ENCODE measurements around the gene ACSS2.

ACSS2 gene

GRCh38 chr20:34915749-34916455 is 39.5 kb downstream of the ACSS2 start:
- no peak for DNase-seq

GRCh38 chr20:34916774-34917354 is 40.5 kb downstream of the ACSS2 start:
- no peak for DNase-seq

- DNase-seq = no peak
These were observed 43.6 kb downstream of the ACSS2 start for GRCh38 chr20:34920055-34920454.

GRCh38 chr20:34921436-34921835 is 45.0 kb downstream of the ACSS2 start:
- DNase-seq = no peak

GRCh38 chr20:34922654-34923381 is 46.4 kb downstream of the ACSS2 start:
- no peak for DNase-seq

- no peak for DNase-seq
These were observed 47.0 kb downstream of the ACSS2 start for GRCh38 chr20:34923414-34923813.

GRCh38 chr20:34925341-34925740 is 48.9 kb downstream of the ACSS2 start:
- DNase-seq = no peak

- DNase-seq = no peak
These were observed 49.6 kb downstream of the ACSS2 start for GRCh38 chr20:34925981-34926380.

GRCh38 chr20:34926581-34926980 is 50.2 kb downstream of the ACSS2 start:
- no peak for DNase-seq

- DNase-seq = no peak
These were observed 51.3 kb downstream of the ACSS2 start for GRCh38 chr20:34927736-34928135.

- DNase-seq = no peak
These were observed 52.0 kb downstream of the ACSS2 start for GRCh38 chr20:34928411-34928810.

GRCh38 chr20:34931771-34932170 is 55.4 kb downstream of the ACSS2 start:
- no peak for DNase-seq

GRCh38 chr20:34938466-34939163 is 62.2 kb downstream of the ACSS2 start:
- DNase-seq = peak; percentile 90

GRCh38 chr20:34940081-34940481 is 63.7 kb downstream of the ACSS2 start:
- DNase-seq = no peak

GRCh38 chr20:34941226-34941625 is 64.8 kb downstream of the ACSS2 start:
- DNase-seq = no peak

GRCh38 chr20:34942301-34942700 is 65.9 kb downstream of the ACSS2 start:
- no peak for DNase-seq

GRCh38 chr20:34943808-34944567 is 67.6 kb downstream of the ACSS2 start:
- no peak for DNase-seq

- DNase-seq = no peak
These were observed 69.1 kb downstream of the ACSS2 start for GRCh38 chr20:34945315-34946077.

GRCh38 chr20:34946661-34947060 is 70.2 kb downstream of the ACSS2 start:
- DNase-seq = no peak

- DNase-seq = no peak
These were observed 70.9 kb downstream of the ACSS2 start for GRCh38 chr20:34947336-34947735.

GRCh38 chr20:34948030-34948429 is 71.6 kb downstream of the ACSS2 start:
- no peak for DNase-seq

- no peak for DNase-seq
These were observed 72.7 kb downstream of the ACSS2 start for GRCh38 chr20:34949120-34949519.

Measured in hematopoietic multipotent progenitor cell treated with erythropoietin and hydrocortisone succinate and interleukin-3 and kit ligand, for 8 days (in vitro differentiated cells).